ENCODE measurements around the gene INTS11. TPM values are rescaled to one million over a fixed set of nuclear protein-coding genes. Genes with fewer than 3 reads are reported as not detected.

The INTS11 gene
- total and polyA plus RNA-seq, 2 of the 8 experiments (the other 6 are each of a cell fraction or from before 2014, with no cell fraction given): 113 to 243 TPM

DNA sequence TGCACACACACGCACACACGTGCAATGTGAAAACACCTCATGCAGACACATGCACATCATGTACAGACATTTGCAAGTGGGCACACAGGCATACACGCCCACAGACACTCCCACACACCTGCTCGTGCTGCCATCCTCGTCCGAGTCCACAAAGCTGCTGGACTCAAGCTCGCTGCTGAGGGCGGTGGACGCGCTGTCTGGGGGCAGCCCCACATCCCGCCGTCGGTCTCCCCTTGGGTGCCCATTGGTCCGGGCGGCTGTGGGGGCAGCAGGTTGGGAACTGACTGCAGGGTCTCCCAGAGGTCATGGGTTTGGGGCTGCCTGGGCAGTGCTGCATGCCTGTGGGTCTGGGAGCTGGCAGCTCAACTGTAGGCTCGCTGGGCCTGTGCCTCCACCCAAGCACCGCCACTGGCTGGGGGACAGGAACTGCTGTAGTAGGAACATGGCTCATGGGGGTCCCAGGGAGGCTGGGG, 17.1 kb upstream of the INTS11 start:
- peaks cover 20% of the 10 kb centered on the region for H3K79me1 ChIP-seq (ENCODE audit: low read depth, low read length)
- H2BK15ac ChIP-seq (ENCODE audit: low read length): no peak overlapping the region
- POLR2A ChIA-PET (ENCODE audit: partially characterized antibody): interaction anchor here (0.8 to 1.3 kb wide), 4 partner anchors 12 to 33 kb away, joined by 3 to 4 read pairs (median 3); partner anchors contain the start of gene AURKAIP1
- H3K4me2 ChIP-seq (ENCODE audit: insufficient read depth in 1 of 2, low read depth in 2 of 2, low read length in 2 of 2): no peak overlapping the region
- H3K27me3 ChIP-seq (replicated peaks in 1 of 4; ENCODE audit: control insufficient read depth in 3 of 4, extremely low read depth in 1 of 4, insufficient read depth in 3 of 4, low read length in 3 of 4): no peaks in the 10 kb centered on the region; a peak in 1 of 7 replicates
- no peak overlapping the region for H2BK12ac ChIP-seq (ENCODE audit: low read depth, low read length)
- H3K36me3 ChIP-seq (ENCODE audit: control insufficient read depth in 2 of 4, insufficient read depth in 4 of 4, low read length in 3 of 4): peaks cover 2 to 36% (median 15%) of the 10 kb centered on the region in 4 experiments; a peak in 7 of 8 replicates
- no peak for FAIRE-seq
- H3K4me1 ChIP-seq (replicated peaks in 1 of 4; ENCODE audit: control insufficient read depth in 3 of 4, insufficient read depth in 4 of 4, low read length in 3 of 4): peaks cover 0 to 2% (median 0%) of the 10 kb centered on the region in 4 experiments; a peak in 3 of 7 replicates
- no peak overlapping the region for H3K4ac ChIP-seq (replicated peaks; ENCODE audit: insufficient read length, low read depth, low read length)
- H4K91ac ChIP-seq (replicated peaks; ENCODE audit: insufficient read length, low read length): no peak overlapping the region
- H3K56ac ChIP-seq (replicated peaks; ENCODE audit: insufficient read length, low read depth, low read length): no peak overlapping the region
- peak overlapping the region; percentile 16 for H3K14ac ChIP-seq (ENCODE audit: insufficient read length)
- H3K79me2 ChIP-seq (ENCODE audit: control insufficient read depth in 1 of 2, insufficient read depth in 2 of 2, low read length in 2 of 2): peaks cover 0 to 12% of the 10 kb centered on the region in 2 experiments; a peak in 1 of 4 replicates
- DNase-seq (ENCODE audit: low read depth in 1 of 2, low spot score in 2 of 2): no peak
- no peak overlapping the region for H2AK5ac ChIP-seq (ENCODE audit: low read depth, low read length)
- no peak overlapping the region for H3K4me3 ChIP-seq (ENCODE audit: extremely low read depth in 1 of 4, insufficient read depth in 2 of 4, low read depth in 3 of 4, low read length in 4 of 4)
- WGBS, 2 experiments (ENCODE audit: extremely low coverage in 1 of 2, insufficient coverage in 1 of 2, insufficient read length in 1 of 2, insufficient replicate concordance in 2 of 2, low coverage in 1 of 2, low lambda C conversion rate in 2 of 2, missing lambda C conversion rate in 1 of 2): 98% methylated on average over 17 of the region's 17 CpGs; no CpG with 5 or more reads in 1 of the 2 experiments
- H2AFZ ChIP-seq (ENCODE audit: low read length): no peak overlapping the region
- H4K5ac ChIP-seq (ENCODE audit: insufficient read length, low read depth, low read length): no peak overlapping the region
- H3K27ac ChIP-seq (ENCODE audit: low read depth, low read length): no peak overlapping the region
- no peak overlapping the region for H3K18ac ChIP-seq (ENCODE audit: extremely low read depth, low read length)
- no peak overlapping the region for H2BK120ac ChIP-seq (replicated peaks; ENCODE audit: low read depth, low read length)
- no peak overlapping the region for H3K23ac ChIP-seq (ENCODE audit: insufficient read length)
- CTCF ChIA-PET (ENCODE audit: partially characterized antibody): interaction anchor here (0.8 to 1.5 kb wide), 4 partner anchors 24 to 50 kb away, joined by 3 to 5 read pairs (median 4); partner anchors contain the start of gene AURKAIP1
- no peak overlapping the region for H2BK20ac ChIP-seq (ENCODE audit: low read length)
- H2BK5ac ChIP-seq (ENCODE audit: low read depth, low read length): no peak overlapping the region; the same call in 1 of the 2 replicates
- peaks cover 0 to 5% of the 10 kb centered on the region in 2 experiments; a peak in 1 of 4 replicates for H3K9me3 ChIP-seq (ENCODE audit: insufficient read depth in 2 of 2, low read depth in 1 of 2, low read length in 1 of 2)
- H4K20me1 ChIP-seq (replicated peaks in 1 of 2; ENCODE audit: control insufficient read depth in 1 of 2, insufficient read depth in 2 of 2, low read length in 2 of 2): peaks cover 21 to 45% of the 10 kb centered on the region in 2 experiments
- H3K9ac ChIP-seq (replicated peaks in 1 of 4; ENCODE audit: extremely low read depth in 1 of 4, low read depth in 3 of 4, low read length in 3 of 4): no peak overlapping the region
- H4K8ac ChIP-seq (ENCODE audit: extremely low read depth, insufficient read depth, low read length): no peak overlapping the region
- peaks cover 1% of the 10 kb centered on the region; the same call in 1 of the 2 replicates for H3K23me2 ChIP-seq (ENCODE audit: low read depth, low read length)
- TF ChIP-seq TEAD4 (IDR thresholded peaks at IDR 0.05; ENCODE audit: low read depth, low read length): no peak
- TF ChIP-seq CREB1 (IDR thresholded peaks at IDR 0.05): no peak
- TF ChIP-seq YY1 (IDR thresholded peaks at IDR 0.05; ENCODE audit: low read depth, low read length): no peak
- no peak for TF ChIP-seq TCF12 (IDR thresholded peaks at IDR 0.05; ENCODE audit: low read depth, low read length)
- TF ChIP-seq ASH2L (IDR thresholded peaks at IDR 0.05; ENCODE audit: low read length): no peak
- TF ChIP-seq, protein P1, sequence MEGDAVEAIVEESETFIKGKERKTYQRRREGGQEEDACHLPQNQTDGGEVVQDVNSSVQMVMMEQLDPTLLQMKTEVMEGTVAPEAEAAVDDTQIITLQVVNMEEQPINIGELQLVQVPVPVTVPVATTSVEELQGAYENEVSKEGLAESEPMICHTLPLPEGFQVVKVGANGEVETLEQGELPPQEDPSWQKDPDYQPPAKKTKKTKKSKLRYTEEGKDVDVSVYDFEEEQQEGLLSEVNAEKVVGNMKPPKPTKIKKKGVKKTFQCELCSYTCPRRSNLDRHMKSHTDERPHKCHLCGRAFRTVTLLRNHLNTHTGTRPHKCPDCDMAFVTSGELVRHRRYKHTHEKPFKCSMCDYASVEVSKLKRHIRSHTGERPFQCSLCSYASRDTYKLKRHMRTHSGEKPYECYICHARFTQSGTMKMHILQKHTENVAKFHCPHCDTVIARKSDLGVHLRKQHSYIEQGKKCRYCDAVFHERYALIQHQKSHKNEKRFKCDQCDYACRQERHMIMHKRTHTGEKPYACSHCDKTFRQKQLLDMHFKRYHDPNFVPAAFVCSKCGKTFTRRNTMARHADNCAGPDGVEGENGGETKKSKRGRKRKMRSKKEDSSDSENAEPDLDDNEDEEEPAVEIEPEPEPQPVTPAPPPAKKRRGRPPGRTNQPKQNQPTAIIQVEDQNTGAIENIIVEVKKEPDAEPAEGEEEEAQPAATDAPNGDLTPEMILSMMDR (IDR thresholded peaks at IDR 0.05; ENCODE audit: control extremely low read depth in 1 of 3, insufficient read depth in 1 of 3, low read depth in 1 of 3, low read length in 3 of 3): no peak
- TF ChIP-seq HDAC6 (IDR thresholded peaks at IDR 0.05; ENCODE audit: low read depth, low read length): no peak
- TF ChIP-seq SIN3A (conservative IDR thresholded peaks at IDR 0.05 in 1 of 2, IDR thresholded peaks at IDR 0.05 in 1 of 2; ENCODE audit: low read depth in 1 of 2, low read length in 2 of 2): no peak
- TF ChIP-seq, protein P2, sequence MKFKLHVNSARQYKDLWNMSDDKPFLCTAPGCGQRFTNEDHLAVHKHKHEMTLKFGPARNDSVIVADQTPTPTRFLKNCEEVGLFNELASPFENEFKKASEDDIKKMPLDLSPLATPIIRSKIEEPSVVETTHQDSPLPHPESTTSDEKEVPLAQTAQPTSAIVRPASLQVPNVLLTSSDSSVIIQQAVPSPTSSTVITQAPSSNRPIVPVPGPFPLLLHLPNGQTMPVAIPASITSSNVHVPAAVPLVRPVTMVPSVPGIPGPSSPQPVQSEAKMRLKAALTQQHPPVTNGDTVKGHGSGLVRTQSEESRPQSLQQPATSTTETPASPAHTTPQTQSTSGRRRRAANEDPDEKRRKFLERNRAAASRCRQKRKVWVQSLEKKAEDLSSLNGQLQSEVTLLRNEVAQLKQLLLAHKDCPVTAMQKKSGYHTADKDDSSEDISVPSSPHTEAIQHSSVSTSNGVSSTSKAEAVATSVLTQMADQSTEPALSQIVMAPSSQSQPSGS (IDR thresholded peaks at IDR 0.05; ENCODE audit: low read length): no peak

All from H1 (cell line).